ENCODE data around the gene PPP1R16B.

PPP1R16B gene

DNA sequence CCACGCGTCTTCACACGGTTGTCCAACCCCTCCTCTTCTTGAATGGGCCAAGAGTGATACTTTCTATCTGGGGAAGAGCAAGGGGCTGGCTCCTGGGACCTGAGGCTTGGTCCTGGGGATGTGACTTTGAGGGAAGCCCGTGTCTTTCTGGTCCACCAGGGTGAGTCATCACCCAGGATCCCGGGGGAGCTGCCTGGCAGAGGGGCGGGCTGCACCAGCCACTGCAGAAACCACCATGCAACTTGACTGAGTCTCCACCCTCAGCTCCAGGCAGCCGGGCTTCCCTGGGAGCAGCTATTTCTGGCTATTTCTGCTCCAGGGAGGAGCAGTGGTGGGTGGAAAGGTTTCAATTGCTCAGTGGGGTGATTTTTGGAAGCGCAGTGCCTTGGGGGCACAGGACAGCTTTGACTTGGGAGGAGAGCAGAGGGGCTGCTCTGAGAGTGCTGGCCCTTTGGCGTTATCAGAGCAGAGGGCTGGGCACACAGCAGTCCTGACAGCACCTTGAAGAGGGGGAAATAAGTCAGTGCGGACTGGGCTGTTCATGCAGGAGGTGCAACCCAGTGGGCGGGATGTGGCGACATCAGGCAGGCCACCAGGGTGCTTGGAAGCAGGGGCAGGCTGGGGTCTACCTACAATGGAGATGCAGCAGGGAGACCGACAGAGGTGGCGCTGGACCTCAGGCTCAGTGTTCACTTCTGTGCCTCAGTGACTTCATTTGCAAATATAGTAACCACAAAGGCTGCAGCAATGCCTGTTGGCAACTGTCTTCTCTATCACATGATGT is 75.6 kb downstream of the PPP1R16B start:
- DNase-seq = no peak

DNA sequence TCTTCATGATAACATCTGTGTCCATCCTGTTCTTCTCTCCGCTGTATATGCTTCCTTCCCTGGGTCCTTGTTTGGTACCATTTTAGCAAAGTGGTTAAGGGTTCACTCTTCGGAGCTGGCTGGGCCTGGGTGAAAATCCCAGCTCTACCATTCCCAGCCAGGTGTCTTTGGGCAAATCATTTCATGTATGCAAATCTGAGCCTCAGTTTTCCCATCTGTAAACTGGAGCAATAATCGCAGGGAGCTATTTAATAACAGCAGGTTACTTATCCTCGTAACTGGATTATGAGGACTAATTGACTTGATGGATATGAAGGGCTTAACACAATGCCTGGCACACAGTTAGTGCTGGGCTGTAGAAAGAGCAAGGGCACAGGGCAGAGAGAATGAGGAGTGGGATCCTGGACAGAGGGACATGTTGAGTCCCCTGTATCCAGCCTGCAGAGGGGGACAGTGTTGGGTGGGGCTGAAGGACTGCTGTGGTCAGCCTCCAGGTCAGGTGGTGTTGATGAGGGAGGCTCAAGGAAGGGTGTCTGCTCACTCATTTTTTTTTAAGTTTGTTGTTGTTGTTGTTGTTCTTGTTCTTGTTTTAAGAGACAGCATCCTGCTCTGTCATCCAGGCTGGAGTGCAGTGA is 76.4 kb downstream of the PPP1R16B start:
- DNase-seq = no peak

GRCh38 chr20:38882600-38882999 is 77.1 kb downstream of the PPP1R16B start:
- DNase-seq = no peak

GRCh38 chr20:38883081-38883980 is 77.8 kb downstream of the PPP1R16B start:
- DNase-seq = no peak

DNA sequence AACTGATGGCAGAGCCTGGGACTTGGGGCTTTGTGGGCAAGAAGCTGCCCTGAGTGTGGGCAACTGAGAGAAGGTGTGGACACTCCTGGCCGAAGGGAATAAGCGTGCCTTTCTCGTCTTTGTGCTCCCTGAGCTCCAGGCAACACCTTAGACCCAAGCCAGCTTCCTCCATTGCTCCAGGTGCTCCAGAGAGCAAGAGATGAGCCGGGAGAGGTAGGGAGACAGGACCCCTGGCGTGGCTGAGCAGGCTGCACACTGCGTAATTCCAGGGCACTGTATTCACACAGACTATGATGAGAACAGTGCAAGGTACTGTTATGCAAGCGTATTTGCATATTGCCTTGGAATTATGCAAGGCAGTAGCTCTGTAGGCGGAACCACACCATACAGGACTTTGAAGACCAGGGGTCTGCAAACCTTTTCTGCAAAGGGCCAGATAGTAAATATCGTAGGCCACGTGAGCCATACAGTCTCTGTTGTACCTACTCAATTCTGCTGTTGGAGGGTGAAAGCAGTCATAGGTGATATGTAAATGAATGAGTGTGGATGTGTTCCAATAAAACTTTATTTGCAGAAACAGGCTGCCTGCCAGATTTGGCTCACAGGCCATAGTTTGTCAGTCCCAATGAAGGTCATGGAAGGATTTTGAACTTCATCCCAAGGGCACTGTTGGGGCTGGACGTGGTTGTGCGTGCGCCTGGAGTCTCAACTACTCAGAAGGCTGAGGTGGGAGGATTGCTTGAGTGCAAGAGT is 78.7 kb downstream of the PPP1R16B start:
- DNase-seq = no peak

DNA sequence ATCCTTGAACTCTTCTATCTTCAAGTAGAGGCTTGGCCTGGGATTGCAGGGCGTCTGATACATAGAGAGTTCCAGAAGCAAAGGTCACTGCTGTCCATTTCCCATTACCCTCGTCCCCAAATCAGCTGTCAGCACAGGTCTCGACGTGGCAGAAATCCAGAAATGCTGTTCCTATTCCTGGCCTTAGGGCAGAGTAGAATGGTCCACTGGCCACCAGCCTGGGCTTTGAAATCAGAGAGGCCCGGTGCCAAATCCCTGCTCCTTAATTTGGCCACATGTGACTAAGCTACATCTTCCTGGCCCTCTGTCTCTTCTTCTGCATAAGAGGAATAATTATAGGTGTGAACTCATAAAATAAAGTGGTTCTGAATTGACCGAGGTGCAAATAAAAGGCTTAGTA is 79.9 kb downstream of the PPP1R16B start:
- DNase-seq = no peak

GRCh38 chr20:38888059-38888831 is 82.7 kb downstream of the PPP1R16B start:
- DNase-seq = no peak

DNA sequence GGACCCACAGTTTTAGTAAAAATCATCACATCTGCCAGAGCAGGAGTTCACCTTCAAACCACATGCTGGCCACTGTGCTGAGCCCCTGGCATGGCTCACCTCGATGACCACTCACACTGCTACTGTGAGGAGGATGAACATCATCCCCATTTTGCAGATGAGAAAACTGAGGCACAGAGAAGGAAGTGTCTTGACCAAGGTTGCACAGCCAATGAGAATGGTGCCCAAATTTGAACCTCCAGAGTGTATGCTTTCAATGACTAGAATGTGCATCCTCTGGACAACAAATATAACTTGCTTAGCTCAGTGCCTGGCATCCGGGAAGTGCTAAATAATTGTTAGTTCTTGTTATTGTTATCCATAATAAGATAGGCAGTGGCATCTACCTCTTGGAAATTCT is 83.6 kb downstream of the PPP1R16B start:
- DNase-seq = no peak

DNA sequence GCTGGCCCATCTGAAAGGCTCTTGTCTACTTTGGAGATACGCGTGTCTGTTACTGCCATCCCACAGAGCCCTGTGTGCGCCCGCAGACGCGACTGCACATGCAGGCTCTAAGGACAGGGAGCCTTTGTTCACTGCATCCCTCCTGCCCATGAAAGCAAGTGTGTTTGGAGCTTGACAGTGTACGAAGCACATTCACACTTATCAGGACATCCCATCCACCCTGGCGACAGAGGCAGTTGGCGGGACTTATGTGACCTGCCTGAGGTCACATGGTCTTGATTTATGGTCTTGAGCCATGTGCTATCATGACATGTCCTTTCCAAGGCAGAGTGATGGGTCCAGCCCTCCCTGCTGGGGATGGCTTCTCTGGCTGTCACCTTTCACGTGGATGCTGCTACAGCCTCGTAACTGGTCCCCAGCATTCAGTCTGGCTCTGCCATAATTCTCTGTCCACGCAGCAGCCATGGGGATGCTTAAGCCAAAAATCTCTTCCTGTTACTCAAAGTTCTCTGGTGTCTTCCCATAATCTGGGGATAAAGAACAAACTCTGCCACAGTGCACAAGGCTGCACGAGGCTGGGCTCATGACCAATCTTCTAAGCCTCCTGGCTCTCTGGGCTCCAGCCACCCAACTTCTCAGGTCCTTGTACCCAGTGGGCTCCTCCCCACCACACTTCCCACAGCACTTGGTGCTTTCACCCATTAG is 84.4 kb downstream of the PPP1R16B start:
- DNase-seq = no peak

DNA sequence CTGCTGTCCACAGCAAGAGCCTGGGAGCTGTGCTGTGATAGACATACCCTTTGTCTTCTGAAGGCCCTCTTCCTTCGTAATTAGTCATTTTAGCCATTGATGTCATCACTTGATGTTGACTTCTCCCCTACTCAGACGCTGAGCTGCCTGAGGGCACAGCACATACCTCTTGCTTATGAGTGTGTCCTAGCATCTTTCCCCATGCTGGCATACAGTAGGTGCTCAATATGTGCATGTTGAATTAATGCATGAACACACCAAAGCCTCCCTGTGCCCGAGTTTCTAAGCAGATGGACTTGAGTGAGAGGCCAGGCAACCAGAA is 85.0 kb downstream of the PPP1R16B start:
- no peak for DNase-seq

- DNase-seq = no peak
These were observed 86.8 kb downstream of the PPP1R16B start for GRCh38 chr20:38892091-38892981.

DNA sequence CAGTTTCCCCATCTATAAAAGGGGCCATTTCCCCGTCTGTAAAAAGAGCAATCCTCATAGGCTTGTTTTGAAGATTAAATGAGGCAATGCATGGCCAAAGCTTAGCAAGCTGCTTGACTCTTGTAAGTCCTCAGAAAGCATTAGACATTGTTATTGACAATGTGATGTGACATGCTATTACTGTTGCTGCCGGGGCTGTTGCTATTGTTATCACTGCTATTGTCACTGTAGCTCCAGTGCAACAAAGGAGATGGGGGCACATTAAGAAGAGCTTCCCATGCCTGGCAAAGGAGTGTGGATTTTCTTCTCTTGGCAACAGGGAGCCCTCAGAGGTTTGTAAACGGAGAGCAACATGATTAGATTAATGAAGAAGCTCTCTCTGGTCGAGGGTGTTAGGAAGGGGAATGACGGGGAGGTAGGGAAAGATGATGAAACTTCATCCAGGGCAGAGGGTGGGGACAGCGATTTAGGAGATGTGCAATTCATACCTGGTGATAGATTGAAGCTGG is 87.6 kb downstream of the PPP1R16B start:
- DNase-seq = no peak

- DNase-seq = no peak
These were observed 88.1 kb downstream of the PPP1R16B start for GRCh38 chr20:38893565-38894090.

- no peak for DNase-seq
These were observed 88.8 kb downstream of the PPP1R16B start for GRCh38 chr20:38894091-38894847.

DNA sequence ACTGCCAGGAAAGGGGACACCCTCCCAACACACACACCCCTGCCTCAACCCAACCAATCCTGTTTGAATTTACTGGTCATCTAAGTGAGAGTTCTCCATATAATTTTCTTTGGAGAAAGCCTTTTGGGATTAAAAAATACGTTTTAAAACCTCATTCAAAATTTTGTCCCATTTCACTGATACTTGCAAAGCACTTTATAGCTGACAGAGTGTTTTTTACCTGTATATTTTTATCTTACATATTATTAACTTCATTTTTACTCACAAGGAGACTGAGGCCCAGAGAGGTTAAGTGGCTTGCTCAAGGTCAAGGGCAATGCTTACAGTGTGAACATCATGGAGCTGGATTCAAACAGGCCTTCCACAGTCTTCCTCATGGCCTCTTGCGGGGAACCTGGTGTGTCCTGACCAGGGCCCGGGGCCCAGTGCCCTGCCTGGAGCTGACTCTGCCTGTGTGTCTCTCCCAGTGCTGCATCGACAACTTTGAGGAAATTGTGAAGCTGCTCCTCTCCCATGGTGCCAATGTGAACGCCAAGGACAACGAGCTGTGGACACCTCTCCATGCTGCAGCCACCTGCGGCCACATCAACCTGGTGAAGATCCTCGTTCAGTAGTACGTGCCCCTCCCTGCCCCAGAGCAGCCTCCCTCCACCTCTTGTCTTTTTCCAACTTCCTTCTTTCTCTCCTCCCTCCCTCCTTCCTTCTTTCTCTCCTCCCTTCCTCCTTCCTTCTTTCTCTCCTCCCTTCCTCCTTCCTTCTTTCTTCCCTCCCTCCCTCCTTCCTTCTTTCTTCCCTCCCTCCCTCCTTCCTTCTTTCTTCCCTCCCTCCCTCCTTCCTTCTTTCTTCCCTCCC is 89.8 kb downstream of the PPP1R16B start:
- no peak for DNase-seq

GRCh38 chr20:38896009-38896594 is 90.6 kb downstream of the PPP1R16B start:
- no peak for DNase-seq

- DNase-seq = no peak
These were observed 91.8 kb downstream of the PPP1R16B start for GRCh38 chr20:38897267-38897666.

DNA sequence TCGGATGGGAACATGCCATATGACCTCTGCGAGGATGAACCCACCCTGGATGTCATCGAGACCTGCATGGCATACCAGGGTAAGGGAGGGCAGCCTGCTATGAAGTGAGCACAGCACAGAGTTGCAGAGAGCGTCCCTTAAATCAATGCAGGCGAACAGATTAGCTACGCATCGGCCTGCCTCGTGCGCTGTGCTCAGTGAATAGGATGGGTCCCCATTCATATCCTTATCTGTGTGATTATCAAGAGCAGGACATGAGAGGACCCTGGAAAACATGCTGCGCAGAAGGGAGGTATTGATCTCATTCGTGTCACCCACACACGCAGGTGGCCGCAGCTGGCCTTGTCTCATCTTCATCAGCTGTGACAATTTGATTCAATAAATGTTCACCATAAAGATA is 95.1 kb downstream of the PPP1R16B start:
- no peak for DNase-seq

All from cortex of kidney (tissue), 1 donor.